Suppressor macrophage treated with lipopolysaccharide for 4 hours (primary cell): ENCODE data around the gene CYSRT1.

Experiments
- DNase-seq: peaks from one replicate; pipeline ENCODE4 v3.0.0-alpha.2; 2020

CYSRT1 gene

DNA sequence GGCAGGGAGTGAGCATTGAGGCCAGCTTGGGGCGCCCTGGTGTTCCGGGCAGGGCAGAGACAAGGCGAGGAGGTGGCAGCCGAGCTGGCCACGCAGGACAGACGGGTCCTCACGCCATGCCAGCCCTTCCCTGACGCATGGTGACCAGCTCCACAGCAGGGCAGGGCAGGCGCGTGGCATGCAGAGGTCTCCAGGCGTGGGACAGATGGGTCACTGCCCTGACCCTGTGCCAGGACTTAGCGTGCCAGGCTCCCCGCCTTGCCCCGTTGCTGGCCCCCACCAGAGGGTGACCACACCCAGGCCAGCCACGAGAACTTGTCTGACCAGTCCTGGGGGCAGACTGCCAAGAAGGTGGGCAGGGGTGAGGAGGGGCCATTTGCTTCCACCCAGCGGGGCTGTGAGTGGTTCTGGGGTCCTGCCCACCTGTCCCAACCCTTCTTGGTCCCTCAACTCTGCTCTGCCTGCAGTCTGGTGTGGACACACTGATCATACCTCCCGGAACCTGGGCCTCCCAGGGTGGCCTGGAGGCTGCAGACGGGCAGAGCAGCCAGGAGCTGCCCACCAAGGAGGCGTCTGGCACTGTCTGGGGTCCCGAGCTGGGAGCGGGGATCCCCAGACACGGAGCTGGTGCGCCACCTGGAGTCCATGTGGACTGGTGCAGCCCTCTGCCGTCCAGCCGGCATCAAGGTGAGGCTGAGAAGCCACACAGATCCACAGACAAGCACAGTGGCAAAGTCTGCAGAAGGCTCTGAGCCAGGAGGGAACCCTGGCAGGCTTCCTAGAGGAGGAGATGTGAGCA is 2.3 kb downstream of the CYSRT1 start, which contains the start of gene RNF224:
RNF224 (plus strand) TSS at position 449 of the 799 bp plus-strand sequence. CDS start 834 bp downstream, outside the sequence.
- peak; percentile 75 for DNase-seq

DNA sequence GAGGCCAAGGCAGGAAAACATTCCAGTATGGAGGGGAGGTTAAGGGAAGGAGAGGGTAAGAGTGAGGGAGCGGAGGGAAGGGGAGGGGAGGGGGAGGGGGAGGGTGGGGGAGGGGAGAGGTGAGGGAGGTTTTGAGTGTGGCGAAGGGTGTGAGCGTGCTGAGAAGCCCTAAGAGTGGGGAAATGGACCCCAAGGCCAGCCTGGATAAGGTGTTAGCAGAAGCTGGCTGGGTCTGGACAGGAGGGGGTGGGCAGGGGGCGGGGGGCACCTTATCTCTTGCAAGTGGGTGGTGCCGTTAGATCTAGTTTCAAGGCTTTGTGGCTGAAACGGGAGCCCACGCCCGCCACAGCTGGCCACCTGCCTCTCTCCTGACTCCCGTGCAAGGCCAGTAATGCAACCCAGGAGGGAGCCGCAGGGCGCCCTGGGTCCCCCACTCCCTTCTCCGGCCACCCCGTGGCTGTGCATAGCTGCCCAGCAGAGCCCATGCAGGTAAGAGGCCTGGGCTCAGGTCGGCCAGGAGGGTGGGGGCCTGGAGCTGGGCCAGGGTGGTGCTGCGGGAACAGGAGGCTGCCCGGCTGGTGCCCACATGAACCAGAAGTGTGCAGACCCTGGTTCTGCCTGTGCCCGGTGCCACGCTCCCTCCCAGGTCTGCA is 3.0 kb downstream of the CYSRT1 start:
- no peak for DNase-seq

DNA sequence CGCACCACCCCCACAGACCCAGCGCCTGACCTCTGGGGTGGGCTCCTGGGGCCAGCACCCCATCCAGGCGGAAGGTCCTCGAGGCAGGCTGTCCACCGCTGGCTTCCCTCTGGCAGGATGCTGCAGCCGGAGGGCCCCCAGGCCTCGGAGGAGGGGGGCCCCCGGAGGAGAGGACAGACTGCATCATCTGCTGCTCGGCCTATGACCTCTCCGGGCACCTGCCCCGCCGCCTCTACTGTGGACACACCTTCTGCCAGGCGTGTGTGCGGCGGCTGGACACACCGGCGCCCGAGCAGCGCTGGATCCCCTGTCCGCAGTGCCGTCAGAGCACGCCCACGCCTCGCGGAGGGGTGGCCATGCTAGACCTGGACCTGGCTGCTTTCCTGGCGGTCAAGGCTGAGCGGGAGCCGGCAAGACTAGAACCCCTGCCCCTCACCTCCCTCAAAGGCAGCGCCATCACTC is 3.6 kb downstream of the CYSRT1 start:
- DNase-seq, result no peak

DNA sequence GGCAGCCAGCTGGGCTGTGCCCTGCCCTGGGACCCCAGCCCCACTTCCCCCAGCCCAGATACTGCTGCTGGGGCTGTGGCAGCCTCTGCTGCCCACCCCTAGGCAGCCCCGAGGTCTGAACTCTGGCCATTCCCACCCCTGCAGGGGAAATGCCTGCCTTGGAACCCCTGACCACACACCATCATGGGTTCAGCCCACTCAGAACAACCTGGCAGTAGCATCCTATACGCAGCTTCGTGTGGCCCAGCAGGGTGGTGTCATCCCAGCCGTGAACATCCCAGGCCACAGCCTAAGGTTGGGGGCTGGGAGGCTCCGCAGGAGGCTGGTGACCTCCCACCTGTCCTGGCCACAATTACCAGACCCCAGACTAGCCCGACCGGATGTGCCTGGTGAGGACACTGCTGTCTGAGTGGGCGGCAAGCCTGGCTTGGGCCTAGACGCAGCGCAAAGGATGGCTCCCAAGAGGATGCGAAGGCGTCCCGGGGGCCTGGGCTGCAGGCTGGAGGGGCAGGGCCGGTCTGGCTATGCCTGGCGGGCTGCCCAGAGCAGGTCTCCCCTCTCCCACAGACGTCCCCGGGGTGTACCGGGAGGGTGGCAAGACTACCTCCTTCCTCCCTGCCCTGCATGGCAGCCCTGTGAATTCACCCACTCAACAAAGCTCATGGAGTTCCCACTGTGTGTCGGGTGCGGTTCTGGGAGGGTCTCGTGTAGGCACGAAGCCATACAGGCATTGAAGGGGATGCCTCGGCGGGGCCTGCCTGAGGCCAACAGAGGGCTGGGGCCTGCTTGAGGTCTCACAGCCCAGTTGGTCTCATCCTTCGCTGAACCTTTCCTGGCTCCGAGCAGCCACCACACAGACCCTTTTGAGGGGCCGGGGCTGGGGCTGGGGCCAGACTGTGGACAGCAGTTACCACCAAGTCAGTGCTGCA is 4.3 kb downstream of the CYSRT1 start:
- no peak for DNase-seq

DNA sequence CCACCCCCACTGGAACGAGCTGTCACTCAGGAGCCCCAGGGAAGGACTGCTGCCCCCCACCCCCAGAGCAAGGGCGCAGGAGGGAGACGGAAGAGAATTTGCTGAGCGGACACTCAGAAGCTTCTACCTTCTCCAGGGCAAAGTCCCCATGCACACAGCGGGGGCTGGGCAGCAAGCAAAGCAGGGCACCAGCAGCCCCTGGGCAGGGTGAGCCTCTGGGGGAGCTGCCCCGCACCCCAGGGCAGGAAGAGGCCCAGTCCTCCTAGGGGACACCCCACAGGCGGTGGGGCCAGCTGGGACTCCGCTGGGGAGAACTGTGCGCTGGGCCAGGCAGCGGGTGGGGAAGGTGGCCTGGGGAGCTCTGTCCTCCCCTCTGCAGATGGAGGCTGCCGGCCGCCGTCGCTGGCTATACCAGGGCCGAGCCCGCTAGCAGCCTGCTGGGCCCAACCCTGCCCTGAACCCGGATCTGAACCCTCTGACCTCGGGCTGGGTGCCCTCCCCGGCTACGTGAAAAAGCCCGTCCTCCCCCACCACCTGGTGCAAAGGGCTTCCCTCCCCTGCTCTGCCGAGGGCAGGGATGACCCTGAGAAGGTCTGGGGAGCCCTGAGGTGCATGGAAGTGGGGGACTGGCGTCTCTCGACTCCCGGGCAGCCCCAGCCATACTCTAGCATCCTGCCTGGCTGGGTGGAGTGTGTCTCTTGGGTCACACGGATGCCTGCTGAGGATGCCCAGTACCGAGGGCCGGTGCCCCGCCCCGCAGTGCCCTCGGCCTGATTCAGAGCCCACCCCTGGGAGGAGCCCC is 5.1 kb downstream of the CYSRT1 start:
- no peak for DNase-seq

DNA sequence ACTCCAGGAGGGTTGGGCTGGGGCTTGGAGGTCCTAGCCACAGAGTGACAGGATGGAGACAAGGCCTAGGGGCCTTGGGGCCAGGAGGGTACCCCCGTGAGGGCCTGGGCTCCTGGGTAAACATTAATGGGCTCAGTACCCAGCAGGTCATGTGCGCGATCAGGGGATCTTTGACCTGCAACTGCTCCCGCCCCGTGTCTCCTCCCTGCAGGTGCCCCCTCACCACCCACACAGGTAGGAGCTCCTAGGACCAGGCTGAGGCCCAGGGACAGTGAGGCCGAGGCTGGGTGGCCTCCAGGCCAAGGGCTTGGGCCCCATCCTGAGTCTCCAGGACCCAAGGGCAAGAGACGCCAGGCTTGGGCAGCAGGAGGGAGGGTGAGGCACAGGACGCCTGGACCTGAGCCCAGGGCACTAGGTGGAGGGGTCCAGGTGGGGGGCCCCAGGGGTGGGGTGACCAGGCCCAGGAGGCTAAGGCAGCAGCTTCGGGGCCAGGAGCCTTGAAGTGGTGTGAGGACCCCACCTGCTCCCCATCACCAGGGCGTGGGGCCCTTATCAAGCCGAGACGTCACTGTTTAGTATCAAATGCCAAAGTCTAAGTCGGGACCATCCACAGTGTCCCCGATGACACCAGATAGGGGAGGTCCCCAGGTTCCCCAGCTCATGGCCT is 5.9 kb downstream of the CYSRT1 start, which contains the start of gene SLC34A3:
SLC34A3 (plus strand) TSS at position 197 of the 667 bp plus-strand sequence. CDS start 802 bp downstream, outside the sequence.
- no peak for DNase-seq

DNA sequence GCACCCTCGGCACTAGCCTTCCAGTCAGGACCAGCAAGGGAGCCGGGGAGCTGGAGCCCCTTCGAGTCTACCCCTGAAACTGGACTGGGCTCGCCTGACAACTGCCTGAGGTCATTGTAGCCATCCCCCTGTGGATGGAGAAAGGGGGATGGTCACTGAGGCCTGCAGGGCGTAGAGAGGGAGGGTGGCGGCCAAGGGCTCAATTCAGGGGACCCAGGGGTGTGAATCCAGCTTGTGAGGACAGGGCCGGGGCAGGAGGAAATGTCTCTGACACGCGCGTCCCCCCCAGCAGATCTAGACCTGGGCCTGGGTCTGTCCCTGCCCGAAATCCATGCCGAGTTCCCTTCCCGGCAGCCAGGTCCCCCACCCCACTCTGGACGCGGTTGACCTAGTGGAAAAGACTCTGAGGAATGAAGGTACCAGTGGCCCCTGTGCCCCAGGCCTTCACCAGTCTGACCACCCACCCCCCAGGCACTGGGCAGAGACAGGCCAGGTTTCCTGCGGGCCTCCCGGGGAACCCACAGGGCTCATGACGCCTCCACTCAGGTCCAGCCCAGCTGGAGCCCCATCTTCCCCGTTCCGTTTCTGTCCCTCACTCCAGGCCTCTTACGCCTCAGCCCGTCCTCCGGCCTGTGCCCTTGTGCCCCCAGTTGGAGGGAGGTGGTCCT is 6.5 kb downstream of the CYSRT1 start:
- DNase-seq, result no peak

DNA sequence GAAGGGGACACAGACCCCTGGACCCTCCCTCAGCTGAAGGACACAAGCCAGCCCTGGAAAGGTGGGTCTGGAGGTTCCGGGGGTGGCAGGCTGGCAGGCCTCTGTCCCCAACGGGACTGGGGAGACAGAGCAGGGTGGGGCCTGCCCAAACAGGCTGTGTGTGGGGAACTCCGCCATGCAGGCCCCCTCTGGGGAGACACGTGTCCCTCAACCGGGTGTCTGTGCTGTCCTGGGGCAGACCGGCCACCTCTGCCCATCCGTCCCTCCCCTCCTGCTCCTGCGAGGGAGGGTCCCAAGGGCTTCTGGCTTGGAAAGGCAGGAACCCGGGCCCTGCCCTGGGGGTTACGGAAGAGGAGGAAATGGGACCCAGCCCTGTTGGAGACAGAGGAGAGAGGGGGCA is 7.1 kb downstream of the CYSRT1 start:
- DNase-seq, result no peak

DNA sequence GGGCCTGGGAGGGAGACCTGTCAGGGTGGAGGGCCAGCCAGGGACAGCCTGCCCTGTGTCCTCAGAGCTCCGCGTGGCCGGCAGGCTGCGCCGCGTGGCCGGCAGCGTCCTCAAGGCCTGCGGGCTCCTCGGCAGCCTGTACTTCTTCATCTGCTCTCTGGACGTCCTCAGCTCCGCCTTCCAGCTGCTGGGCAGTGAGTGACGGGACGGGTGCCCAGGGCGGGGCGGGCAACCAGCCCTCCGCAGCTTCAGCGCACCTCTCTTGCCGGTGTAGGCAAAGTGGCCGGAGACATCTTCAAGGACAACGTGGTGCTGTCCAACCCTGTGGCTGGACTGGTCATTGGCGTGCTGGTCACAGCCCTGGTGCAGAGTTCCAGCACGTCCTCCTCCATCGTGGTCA is 7.5 kb downstream of the CYSRT1 start:
- DNase-seq, result no peak

DNA sequence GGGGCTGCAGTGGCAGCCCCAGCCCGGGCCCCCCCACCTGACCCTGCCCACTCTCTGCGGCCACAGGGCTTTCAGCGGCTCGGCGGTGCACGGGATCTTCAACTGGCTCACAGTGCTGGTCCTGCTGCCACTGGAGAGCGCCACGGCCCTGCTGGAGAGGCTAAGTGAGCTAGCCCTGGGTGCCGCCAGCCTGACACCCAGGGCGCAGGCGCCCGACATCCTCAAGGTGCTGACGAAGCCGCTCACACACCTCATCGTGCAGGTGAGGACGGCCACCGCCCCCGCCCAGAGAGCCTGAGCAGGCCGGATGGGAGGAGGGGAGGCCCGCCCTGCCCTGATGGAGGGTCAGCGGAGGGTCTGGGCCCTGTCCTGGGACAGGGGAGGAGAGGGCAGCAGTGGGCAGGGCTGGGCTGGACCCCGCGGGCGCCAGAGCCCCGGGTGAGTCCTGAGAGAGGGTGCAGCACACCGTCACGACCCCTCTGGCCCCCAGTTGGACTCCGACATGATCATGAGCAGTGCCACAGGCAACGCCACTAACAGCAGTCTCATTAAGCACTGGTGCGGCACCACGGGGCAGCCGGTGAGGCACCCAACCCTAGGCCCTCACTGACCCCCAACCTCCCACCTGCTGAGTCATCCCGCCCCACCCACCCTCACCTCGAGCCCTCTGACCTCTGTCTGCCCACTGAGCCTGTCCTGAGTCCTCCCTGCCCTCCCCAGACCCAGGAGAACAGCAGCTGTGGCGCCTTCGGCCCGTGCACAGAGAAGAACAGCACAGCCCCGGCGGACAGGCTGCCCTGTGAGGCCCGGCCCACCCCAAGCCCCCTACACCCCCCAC is 8.4 kb downstream of the CYSRT1 start:
- DNase-seq, result no peak

DNA sequence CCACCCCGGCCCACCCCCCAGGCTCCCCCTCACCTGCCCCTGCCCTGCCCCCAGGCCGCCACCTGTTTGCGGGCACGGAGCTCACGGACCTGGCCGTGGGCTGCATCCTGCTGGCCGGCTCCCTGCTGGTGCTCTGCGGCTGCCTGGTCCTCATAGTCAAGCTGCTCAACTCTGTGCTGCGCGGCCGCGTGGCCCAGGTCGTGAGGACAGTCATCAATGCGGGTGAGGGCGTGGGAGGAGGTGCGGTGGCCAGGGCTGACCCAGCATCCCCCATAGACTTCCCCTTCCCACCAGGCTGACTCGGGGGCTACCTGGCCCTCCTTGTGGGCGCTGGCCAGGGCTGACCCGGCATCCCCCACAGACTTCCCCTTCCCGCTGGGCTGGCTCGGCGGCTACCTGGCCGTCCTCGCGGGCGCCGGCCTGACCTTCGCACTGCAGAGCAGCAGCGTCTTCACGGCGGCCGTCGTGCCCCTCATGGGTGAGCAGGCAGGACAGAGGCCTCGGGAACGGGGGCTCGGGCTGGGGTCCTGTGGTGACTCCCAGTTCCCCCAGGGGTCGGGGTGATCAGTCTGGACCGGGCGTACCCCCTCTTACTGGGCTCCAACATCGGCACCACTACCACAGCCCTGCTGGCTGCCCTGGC is 9.2 kb downstream of the CYSRT1 start:
- no peak for DNase-seq

DNA sequence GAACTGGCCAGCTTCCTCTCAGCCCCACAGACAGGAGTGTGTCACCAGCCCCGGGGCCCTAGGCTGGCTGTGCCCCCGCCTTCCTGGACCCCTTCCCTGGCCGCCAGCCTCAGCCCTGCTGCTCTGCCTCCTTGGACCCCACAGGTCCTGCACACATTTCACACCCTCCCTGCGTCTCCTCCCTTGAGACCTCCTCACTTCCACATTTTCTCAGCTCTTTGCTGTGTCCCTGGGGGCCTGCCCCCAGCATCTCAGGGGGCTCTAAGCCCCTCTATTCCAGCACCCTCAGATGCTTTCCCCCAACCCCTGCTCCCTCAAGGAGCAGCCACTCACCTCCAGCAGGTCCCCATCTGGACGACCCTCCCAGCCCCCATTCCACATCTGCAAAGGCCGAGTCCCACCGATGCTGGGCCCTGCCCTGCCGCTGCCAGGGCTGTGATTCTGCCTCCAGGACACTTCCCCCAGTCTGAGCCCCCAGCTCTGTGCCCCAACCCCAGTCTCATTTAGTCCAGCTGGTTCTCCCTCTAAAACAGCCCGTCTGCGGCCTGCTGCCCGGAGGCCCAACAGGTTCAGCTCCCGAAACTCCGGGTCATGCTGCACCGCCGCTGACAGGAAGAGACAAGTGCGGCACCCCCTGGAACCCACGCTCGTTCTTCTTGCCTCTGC is 9.9 kb downstream of the CYSRT1 start:
- DNase-seq, result no peak

DNA sequence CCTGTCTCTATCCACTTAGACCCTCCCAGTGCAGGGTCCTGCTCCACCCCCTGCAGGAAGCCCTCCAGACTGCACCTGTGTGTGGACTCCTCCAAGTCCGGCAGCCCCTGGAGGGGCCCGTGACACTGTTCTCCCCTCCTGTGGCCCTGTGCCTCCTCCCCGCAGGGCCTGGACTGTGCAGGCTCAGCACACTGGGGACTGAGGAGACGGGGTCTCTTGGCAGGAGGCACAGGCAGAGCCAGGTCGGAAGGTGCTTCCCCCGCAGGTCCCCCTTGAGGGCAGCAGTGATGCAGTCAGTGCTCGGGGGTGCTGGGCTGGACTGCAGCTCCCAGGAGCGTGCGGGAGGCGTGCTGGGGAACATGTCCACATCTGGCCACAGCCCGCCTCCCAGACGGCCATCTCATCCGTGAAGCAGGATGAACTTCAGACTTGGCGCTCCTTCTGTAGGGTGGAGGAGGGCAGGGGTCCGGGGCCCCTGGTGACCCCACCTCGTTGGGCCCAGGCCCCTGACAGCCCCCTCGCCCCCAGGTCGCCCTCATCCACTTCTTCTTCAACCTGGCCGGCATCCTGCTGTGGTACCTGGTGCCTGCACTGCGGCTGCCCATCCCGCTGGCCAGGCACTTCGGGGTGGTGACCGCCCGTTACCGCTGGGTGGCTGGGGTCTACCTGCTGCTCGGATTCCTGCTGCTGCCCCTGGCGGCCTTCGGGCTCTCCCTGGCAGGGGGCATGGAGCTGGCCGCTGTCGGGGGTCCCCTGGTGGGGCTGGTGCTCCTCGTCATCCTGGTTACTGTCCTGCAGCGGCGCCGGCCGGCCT is 10.7 kb downstream of the CYSRT1 start:
- no peak for DNase-seq

DNA sequence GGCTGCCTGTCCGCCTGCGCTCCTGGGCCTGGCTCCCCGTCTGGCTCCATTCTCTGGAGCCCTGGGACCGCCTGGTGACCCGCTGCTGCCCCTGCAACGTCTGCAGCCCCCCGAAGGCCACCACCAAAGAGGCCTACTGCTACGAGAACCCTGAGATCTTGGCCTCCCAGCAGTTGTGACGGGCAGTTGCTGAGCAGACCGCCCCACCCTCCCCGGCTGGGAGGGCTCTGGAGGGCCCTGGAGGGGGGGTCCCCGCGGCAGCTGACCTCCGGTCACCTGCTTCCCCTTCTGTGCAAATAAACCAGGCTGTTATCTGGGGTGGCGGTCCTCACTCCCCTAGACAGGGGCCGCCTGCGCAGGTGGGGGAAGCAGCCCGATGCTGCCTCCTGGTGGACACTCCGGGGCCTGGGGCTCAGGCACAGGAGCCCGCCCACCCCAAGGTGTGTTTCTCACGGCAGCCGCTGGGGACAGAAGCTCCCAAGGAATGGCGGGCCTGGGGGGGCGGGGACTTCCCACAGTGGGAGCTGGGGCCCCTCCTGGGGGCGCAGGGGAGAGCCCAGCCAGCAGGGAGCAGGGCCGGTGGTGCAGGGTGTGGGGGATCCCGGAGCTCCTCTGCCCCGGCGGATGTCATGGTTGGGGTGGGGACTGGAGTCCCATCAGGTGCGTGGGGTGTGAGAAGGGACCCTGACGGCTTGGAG is 11.4 kb downstream of the CYSRT1 start:
- peak; percentile 90 for DNase-seq

DNA sequence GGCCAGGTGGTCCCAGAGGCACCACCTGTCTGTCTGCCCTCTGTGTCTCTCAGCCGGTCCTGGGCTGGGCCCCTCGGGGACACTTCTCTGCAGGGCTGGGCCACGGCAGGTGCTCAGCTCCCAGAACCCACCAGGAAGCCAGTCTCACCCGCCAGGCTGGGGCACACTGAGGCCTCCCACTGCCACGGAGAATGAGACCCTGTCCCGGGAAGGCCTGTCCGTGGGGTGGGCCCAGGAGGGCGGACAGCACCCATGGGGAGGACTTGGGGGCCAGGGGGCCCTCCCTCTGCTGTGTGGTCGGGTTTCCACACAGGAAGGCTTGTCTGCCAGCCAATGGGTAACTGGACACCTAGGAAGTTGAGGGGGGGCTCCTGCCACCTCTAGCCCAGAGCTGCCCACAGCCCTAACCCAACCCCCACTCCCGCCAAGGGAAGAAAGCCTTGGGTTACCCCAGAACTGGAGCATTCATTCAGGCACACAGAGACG is 12.0 kb downstream of the CYSRT1 start:
- no peak for DNase-seq

DNA sequence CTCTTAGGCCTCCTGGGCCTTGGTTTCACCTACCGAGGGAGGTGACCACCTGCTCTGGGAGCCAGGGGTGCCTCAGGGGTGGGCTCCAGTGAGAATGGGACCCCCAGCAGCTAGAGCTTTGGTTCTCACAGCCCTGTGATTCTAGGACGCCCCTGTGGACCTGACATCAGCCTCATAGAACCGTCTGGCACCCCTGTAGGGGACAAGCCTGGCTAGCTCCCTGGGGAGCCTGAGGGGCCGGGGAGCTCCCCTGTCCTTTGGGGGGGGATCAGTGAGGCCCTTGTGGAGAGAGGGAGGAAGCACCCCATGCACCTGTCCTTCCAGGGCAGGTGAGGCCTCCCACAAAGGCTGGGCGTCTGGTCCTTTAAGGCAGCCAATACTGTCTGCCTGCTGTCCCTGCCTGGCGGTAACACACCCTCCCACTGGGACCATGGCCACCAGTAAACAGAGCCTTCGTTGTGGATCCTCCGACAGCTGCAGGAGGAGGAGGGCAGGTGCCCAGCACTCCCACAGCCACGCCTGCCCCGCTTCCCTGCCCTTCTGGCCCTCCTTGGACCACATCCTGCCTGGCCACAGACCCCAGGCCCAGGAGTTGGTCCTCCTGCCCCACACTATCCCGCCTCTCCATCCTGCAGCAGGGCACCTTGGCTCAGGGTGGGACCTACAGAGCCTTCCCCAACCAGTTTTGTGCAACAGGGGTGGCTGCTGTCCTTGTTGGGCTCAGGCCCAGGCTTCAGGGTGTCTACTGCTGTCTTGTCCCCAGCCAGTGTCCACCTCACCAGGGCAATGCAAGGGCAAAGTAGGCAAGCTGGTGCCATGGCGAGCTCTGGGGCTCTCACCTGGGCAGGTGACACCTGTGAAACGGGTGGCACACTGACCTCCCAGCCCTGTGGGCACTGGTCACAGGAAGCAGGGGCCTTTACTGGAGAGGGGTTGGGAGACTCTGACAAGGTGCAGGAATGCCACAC is 13.1 kb downstream of the CYSRT1 start:
- no peak for DNase-seq
